NCI-H82 (cell line): Measurements from ENCODE around the gene PPFIA1.
"Not testable (repeated sequence)": the region's sequence is repeated elsewhere in the genome, so short reads cannot be mapped to it uniquely, and the experiment has no call there.

Source experiments
- DNase-seq: peaks from one replicate; lab custom pipeline; 2025; lab: John Stamatoyannopoulos, UW

Gene PPFIA1

DNA sequence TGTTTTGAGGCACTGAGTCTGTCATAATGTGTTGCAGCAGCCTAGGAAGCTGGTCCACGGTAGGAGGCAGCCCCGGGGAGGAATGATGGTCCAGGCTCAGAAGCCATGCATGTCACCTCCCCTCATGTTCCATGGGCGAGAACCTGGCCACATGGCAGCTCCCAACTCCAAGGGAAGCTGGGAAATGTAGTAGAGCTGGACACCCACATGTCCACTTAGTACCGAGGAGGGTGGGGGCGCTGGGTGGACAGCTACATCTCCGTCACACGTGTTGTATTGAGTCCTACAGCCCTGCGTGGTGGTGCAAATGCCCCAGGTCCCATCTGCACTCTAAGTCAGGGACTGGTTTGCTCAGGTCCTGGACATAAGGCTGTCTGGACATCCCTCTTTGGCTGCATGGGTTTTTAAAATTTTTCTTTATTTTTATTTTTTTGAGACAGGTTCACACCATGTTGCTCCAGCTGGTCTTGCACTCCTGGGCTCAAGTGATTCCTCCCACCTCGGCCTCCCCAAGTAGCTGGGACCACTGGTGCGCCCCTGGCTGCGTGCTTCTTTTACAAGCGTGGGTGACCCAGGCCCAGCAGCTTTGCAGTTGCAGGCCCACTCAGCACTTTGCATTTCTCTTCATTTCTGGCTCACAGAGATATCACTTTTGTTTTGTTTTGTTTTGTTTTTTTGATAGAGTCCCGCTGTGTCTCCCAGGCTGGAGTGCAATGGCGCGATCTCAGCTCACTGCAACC, 123.9 kb downstream of the PPFIA1 start:
- no peak for DNase-seq

- peak; percentile 43 for DNase-seq
These were observed 127.0 kb downstream of the PPFIA1 start for GRCh38 chr11:70397336-70397982.

- peak; percentile 92 for DNase-seq
These were observed 127.7 kb downstream of the PPFIA1 start, which contains the start of gene CTTN for GRCh38 chr11:70397983-70398833. CTTN (plus strand) TSS chr11:70398529; CDS start chr11:70407298, 8,769 bp downstream.

DNA sequence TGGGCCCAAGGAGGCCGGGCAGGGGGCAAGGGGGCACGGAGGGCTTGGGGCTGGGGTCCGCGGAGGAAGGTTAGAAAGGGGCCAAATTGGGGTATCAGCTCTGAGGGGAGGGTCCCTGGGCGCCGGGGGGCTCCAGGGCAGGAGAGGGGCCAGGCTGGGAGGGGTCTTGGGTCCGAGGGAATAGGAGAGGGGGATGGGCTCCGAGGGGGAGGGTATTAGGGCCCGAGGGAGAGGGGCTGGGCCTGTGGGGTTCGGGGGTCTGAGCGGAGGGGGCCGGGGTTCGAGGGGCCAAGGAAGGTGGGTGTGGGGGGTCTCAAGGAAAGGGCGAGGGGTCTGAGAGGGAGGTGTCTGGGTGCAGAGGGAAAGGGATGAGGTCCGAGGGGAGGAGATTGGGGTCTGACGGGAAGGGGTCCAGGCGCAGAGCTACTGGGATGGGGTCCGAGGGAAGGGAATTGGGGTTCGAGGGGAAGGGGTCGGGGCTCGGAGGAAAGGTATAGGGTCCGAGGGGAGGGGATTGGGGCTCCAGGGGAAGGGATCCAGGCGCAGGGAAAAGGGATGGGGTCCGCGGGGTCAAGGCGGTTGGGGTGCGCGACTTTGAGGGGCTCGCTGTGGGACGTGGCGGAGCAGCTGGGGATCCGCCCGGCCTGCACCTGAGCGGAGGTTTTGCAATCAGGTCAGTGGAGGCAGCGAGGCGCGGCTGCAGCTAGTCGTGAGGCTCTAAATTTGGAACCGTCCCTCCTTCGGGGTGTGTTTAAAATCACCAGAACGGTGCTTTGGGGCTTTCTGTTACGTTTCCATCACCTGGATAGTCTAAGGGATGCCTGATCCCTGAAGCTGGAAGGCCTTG, 128.6 kb downstream of the PPFIA1 start:
- DNase-seq, result no peak

- no peak for DNase-seq
These were observed 129.2 kb downstream of the PPFIA1 start for GRCh38 chr11:70399681-70400112.

- peak; percentile 45 for DNase-seq
These were observed 130.2 kb downstream of the PPFIA1 start for GRCh38 chr11:70400643-70401042.

DNA sequence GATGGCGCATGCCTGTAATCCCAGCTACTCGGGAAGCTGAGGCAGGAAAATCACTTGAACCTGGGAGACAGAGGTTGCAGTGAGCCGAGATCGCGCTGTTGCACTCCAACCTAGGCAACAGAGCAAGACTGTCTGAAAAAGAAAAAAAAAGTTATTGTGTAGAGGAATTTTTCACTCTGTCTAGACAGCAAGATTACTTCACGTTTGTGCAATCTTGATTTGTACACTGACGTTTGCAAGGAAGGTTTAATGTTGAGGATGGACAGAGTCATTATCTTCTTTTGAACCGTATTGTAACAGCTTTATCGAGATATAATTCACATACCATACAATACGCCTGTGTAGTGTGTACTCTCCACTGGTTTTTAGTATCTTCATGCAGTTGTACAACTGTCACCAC, 131.5 kb downstream of the PPFIA1 start:
- DNase-seq, result no peak

GRCh38 chr11:70402685-70403084, 132.2 kb downstream of the PPFIA1 start:
- no peak for DNase-seq

DNA sequence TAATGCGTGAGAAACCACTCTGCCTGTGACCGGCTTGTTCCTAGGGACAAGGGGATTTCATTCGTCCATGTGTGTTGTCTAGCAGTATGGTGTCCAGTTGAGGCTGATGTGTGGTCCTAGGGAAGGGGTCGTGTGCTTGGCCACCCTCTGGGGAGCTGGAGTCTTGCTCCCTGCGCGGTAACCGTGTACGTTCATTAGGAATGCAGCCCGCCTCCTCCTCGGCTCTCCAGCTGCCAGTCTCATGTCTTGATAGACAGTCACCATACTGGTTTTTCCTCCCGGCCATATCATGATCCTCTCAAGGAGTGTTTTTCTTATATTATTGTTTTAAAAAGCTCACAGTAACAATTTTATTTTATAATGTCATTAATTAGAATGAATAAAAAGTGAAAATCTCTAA, 133.8 kb downstream of the PPFIA1 start:
- no peak for DNase-seq

DNA sequence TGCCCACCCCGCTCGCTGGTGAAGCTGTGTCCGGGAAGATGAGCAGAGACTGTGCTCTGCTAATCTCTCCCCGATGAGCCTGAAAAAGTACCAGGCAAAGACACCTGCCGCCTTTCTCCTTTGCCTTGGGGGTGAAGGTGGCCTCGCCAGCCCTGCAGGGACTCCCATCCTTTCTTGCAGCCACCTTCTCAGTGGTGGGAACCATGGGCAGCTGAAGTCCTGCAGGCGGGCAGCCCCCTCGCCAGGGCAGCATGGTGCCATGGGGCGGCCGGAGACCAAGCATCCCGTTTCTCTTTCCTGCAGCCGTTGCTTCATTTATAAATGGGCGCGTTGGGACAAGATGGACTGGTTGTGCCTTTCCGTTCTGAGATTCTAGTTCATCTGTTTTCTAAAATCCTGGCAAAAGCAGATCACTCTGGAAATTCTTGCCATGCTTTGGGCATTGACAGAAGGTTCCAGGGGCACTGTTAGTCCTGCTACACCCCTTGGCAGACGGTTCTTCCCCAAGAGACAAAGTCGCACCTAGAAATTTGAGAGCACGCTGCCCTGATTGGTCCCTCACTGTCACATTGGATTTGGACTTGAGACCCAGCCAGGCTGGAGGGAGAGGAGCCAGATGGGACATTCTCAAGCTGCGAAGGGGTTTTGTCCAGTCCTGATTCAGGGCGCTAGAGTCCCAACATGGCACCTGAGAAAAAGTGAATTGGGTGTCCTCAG, 135.3 kb downstream of the PPFIA1 start:
- DNase-seq, result no peak

DNA sequence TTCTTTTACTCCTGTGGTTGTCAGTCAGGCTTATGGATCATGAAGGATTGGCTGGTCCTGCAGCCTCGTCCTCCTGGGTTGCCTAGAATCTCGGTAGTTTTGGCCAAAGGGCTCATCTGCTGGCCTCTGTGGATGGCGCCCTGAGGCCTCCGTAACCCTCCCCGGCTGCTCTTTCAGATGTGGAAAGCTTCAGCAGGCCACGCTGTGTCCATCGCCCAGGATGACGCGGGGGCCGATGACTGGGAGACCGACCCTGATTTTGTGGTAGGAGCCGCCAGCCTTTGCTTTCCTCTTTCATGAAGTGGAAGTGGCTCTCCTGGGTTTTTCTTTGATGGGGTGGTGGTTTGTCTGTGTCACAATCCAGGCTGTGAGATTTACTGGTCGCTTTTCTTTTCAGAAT, 136.6 kb downstream of the PPFIA1 start:
- no peak for DNase-seq

- no peak for DNase-seq
These were observed 137.3 kb downstream of the PPFIA1 start for GRCh38 chr11:70407814-70408213.

- DNase-seq, result not testable (repeated sequence)
These were observed 137.8 kb downstream of the PPFIA1 start for GRCh38 chr11:70408326-70408725.

DNA sequence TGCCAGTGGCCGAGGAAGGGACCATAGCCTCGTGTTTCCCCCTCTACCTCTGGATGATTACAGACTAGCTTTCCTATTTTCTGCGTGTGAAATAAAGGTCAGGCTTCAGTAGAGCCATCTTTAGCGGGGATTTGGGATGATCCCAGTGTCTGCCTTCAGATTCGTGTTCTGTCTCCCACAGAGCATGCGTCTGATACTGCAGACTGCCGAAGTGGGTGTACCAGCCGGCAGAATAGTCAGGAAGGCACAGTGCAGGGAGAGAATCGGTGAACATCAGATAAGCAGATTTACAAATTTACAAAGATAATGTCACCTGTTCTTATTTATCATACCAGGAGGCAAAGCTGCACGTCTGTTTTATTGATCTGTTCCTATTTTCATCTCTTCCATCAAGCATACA, 138.9 kb downstream of the PPFIA1 start:
- no peak for DNase-seq

- no peak for DNase-seq
These were observed 139.4 kb downstream of the PPFIA1 start for GRCh38 chr11:70409871-70410270.

- DNase-seq, result no peak
These were observed 140.1 kb downstream of the PPFIA1 start for GRCh38 chr11:70410276-70411205.

DNA sequence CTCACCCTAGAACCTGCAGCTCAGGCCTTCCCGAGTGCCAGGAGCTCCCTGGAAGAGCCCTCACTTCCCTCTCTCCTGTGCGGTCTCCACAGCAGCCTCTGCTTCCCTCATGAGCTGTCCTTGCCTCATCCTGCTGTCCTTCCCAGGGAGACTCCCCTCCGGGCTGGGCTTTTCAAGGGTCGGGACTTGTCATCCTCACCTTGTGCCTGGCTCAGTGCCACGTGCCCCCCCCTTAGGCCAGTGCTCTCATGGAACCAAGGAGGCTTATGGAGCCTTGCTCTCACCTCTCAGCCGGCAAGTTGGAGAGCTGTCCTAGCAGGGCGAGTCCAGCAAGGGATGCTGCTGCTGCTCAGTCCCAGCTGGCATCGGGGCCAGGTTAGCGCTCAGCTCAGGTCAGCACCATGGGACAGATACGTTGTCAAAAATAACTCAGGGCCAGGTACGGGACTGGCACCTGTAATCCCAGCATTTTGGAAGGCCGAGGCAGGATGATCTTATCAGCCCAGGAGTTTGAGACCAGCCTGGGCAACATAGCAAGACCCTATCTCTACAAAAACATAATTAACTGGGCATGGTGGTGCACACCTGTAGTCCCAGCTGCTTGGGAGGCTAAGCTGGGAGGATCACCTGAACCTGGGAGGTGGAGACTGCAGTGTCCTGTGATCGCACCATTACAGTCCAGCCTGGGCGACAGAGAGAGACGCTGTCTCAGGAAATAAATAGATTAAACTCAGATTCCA, 141.4 kb downstream of the PPFIA1 start:
- DNase-seq, result no peak

DNA sequence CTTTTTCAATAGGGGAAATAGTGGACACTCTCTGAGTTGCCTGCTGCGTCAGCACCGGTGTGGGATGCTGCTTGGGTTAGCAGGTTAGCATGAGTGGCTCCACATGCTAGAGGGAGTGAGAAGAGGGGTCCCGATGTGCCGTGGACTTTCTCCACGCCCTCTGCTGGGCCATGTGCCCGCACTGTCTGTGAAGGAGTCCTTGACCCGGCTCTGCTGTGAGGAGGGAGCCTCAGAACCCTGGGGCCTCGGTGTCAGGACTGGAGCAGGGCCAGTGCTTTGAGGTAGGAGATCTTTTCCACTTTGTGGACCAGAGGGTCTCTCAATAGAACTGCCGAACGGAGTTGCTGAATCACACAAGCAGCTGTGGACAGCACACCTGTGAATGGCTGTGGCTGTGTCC, 142.7 kb downstream of the PPFIA1 start:
- no peak for DNase-seq
